ENCODE results near the gene PATJ.
"Not testable (repeated sequence)": the region's sequence is repeated elsewhere in the genome, so short reads cannot be mapped to it uniquely, and the experiment has no call there.

PATJ gene

DNA sequence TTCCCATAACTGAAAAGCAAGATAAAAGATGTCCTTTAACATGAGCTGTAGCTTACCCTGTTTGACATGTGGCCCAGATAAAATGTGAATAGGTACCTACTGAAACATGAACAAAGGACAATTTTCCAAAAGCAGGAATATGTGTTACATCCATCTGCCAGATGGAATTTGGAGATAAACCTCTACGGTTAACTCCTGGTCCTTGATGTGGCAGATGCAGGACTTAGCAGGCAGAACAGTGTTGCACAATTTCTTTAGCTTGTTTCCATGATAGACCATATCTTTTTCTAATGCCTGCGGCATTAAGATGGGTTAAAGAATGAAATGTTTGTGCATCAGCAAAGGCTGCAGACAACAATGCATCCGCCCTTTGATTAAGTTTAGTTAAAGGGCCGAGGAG lies 437.8 kb downstream of the PATJ start:
- not testable (repeated sequence) for DNase-seq (ENCODE audit: low spot score)

DNA sequence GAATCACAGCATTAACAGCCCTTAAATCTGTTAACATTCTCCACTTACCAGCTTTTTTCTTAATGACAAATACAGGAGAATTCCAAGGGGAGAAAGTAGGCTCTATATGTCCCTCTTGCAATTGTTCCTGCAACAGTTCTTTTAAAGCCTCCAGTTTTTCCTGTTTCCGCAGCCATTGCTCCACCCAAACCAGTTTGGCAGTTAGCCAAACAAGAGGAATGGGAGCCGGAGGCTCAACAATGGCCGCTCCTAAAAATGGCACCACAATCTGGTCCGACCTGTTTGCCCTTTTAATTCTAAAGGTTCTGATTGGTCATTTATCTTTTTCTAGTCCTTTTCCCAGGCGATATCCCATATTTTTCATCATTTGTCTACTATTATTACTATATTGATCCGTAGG lies 438.4 kb downstream of the PATJ start:
- DNase-seq (ENCODE audit: low spot score), result no peak

DNA sequence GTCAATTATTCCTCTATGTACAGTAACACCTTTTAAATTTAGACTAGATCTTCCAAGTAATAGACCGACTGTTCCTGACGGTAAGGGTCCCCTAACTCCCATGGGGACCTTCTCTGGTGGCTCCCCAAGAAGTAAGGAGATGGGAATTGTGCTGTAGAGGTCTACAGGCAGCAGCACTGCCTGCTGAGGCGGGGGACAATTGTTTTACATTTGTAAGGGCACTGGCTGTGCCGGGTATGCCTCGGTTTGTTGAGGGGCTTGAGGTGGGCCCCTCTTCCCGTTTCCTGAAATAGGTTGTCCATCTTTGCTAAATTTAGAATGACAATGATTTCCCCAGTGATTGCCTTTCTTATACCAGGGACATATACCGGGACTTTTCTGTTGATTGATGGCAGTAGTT lies 439.3 kb downstream of the PATJ start:
- DNase-seq (ENCODE audit: low spot score), result no peak

DNA sequence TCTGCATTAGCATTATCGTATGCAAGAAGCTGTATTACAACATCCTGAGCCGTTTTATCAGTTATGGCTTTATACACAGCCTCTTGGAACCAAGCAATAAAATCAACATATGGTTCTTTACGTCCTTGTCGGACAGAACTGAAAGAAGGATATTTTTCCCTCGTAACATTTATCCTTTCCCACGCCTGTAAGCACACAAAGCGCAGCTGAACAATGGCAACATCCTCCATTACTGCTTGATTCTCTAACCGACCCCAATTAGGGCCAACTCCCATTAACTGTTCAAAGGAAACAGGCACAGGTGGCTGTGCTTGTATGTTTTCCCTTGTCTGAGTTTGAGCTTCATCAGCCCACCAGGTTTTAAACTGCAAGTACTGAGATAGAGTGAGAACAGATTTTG lies 439.9 kb downstream of the PATJ start:
- DNase-seq (ENCODE audit: low spot score), result not testable (repeated sequence)

DNA sequence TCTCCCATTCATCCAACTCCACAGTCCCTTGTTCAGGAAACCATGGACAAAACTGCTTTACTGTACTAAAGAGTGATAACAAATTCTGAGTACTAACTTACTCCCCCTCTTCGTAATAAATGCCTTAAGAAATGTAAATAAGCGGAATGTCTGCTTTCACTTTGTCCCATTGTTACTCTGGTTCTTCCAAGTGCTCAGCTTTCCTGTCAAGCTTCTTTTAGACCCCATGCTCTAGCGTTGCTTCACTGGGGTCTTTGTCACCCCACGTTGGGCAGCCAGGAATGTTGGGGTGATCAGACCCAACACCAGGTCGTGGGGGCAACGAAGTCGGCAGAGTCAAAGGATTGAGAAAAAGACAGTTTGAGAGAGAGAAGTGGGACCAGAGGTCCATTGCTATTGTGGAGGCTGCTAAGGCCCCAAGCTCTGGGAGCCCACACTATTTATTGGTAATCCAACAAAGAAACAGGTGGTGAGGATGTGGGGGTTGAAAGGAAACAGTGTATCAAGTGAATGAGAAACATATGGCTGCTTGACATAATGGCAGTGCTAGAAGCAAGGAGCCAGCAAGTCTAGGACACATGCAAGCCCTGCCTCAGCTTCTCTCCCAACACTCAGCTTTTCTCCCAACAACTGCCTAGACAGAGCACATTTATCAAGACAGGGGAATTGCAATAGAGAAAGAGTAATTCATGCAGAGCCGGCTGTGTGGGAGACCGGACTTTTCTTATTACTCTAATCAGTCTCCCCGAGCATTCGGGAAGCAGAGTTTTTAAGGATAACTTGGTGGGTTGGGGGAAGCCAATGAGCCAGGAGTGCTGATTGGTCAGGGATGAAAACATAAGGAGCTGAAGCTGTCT lies 441.1 kb downstream of the PATJ start:
- not testable (repeated sequence) for DNase-seq (ENCODE audit: low spot score)

DNA sequence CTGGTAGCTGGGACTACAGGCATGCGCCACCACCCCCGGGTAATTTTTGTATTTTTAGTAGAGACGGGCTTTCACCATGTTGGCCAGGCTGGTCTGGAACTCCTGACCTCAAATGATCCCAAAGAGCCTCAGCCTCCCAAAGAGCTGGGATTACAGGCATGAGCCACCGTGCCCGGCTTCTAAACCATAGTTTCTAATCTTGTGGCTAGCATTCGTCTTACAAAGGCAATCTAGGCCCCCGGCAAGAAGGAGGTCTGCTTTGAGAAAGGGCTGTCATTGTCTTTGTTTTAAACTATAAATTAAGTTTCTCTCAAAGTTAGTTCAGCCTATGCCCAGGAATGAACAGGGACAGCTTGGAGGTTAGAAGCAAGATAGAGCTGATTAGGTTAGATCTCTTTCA lies 442.1 kb downstream of the PATJ start:
- DNase-seq (ENCODE audit: low spot score), result no peak

DNA sequence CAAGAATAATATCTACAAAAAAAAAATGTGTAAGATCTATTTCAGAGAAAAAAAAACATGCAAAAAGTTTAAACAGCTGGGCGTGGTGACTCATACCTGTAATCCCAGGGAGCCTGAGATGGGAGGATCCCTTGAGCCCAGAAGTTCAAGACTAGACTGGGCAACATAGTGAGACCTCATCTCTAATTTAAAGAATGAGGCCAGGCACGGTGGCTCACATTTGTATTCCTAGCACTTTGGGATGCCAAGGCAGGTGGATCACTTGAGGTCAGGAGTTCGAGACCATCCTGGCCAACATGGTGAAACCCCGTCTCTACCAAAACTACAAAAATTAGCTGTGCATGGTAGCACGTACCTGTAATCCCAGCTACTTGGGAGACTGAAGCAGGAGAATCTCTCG lies 443.0 kb downstream of the PATJ start:
- not testable (repeated sequence) for DNase-seq (ENCODE audit: low spot score)

DNA sequence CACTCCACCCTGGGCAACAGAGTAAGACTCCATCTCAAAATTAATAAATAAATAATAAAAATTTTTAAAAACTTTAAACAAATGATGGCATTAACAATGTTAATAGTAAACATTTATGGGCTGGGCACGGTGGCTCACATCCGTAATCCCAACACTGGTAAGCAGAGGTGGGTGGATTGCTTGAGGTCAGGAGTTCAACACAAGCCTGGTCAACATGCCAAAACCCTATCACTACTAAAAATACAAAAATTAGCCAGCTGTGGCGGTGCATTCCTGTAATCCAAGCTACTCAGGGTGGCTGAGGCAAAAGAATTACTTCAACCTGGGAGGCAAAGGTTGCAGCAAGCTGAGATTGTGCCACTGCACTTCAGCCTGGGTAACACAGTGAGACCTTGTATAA lies 443.4 kb downstream of the PATJ start:
- DNase-seq (ENCODE audit: low spot score), result no peak

DNA sequence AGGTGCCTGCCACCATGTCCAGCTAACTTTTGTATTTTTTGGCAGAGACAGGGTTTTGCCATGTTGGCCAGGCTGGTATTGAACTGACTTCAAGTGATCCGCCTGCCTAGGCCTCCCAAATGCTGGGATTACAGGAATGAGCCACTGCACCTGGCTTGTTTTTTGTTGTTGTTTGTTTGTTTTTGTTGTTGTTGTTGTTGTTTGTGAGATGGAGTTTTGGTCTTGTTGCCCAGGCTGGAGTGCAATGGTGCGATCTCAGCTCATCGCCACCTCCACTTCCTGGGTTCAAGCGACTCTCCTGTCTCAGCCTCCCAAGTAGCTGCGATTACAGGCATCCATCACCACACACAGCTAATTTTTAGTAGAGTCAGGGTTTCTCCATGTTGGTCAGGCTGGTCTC lies 445.3 kb downstream of the PATJ start:
- DNase-seq (ENCODE audit: low spot score), result no peak

DNA sequence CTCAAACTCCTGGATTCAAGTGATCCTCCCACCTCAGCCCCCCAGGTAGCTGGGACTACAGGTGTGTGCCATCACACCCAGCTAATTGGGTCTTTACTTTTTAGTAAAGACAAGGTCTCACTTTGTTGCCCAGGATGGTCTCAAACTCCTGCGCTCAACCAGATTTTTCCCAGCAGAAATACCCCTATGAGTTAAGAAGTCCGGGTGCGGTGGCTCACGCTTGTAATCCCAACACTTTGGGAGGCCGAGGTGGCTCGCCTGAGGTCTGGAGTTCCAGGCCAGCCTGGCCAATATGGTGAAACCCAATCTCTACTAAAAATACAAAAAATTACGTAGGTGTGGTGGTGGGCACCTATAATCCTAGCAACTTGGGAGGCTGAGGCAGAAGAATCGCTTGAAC lies 445.8 kb downstream of the PATJ start:
- no peak for DNase-seq (ENCODE audit: low spot score)

DNA sequence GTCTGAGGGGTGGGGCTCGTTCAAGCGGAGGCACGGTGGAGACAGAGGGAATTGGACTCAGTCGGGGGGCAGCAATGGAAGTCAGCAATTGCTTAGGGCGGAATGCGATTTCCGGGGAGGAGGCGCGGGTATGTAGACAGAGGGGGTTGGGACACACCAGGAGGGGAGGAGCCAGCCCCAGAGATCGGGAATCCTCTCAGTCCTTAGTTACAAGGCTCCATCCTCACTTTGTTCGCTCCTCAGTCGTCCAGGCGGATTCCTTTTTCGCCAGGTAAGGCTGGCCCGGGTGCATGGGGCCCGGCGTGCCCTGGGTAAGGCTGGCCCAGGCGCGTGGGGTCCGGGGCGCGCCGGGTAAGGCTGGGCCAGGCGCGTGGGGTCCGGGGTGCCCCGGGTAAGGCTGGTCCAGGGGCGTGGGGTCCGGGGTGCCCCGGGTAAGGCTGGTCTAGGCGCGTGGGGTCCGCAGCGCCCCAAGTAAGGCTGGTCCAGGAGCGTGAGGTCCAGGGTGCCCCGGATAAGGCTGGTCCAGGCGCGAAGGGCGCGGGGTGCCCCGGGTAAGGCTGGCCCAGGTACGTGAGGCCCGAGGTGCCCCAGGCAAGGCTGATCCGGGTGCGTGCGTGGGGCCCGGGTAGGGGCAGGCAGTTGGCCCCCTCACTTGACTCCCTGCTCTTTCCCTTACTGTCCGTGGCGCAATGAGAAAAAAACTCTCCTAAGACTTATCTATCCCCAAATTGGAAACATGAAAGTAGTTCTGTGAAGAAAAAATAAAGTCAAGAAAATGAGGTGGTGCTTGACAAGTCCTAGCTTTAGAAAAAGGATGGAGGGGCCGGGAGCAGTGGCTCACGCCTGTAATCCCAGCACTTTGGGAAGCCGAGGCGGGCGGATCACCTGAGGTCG lies 452.6 kb downstream of the PATJ start, which contains the start of gene L1TD1:
Gene L1TD1, plus strand, starts transcription at position 199 of the 894 bp plus-strand sequence. CDS start 11,780 bp downstream, outside the sequence.
- no peak for DNase-seq (ENCODE audit: low spot score)

DNA sequence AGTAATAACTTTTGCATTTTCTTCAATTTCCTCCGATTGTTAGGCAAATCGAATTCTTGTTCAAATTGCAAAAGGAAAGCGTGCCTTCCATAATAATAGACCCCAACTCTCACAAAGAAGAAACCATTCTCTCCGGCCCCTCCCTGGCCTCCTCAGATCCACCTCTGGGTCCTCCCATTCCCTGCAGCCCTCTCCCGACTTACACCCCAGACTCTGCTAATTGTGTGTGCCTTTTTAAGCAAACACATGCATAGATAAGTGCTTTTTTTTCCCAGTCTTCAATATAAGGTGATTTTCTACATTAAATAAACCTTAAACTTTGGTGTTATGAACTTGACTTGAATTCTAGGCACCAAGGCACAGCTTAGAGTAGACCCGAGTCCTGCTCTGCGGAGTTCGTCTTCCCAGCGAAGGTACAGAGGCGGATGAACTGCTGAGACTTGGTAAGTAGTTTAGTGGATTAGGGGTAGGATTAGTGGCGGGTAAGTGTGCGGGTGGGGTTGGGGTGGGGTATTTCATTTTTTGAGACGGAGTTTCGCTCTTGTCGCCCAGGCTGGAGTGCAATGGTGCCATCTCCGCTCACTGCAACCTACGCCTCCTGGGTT lies 453.9 kb downstream of the PATJ start:
- no peak for DNase-seq (ENCODE audit: low spot score)

DNA sequence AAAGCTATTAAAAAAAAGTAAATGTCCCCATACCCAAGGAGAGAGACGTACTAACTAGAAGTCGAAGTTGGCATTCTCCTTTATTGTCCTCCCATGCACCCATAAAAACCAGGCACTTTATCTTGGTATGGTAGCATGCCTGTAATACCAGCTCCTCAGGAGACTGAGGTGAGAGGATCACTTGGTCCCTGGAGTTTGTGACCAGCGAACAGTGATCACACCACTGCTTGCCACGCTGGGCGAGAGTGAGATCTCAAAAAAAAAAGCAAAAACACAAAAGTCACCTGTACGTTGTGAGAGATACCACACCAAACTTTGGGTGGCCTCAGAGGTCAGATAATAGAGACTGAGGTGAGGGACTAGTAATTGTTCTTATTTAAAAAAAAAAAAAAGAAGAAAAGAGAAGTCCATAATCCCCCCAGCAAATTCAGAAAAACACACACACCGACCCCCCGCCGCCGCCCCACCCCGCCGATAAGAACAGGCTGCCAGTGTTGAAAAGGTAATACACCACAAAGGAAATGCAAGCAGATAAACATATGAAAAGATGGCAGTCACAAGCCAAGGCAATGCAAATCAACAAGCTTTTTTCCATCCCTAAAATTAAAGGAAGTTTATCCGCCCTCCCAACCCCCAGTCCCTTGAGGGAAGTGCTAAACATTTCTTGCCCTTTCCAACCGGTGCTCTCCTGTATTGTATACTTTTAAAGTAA lies 455.9 kb downstream of the PATJ start:
- DNase-seq (ENCODE audit: low spot score), result no peak

DNA sequence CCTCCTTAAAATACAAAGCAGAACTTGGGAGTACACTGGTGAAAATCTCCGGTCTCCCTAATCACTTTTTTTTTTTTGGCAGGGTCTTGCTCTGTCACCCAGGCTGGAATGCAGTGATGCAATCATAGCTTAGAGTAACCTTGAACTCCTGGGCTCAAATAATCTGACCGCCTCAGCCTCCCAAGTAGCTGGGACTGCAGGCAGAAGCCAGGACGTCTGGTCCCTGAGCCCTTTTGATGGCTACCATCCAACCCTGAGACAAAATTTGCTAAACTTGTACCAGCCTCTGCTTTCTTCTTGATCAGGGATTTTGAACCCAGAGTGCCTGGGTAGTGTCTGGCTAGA lies 456.5 kb downstream of the PATJ start:
- DNase-seq (ENCODE audit: low spot score), result no peak

DNA sequence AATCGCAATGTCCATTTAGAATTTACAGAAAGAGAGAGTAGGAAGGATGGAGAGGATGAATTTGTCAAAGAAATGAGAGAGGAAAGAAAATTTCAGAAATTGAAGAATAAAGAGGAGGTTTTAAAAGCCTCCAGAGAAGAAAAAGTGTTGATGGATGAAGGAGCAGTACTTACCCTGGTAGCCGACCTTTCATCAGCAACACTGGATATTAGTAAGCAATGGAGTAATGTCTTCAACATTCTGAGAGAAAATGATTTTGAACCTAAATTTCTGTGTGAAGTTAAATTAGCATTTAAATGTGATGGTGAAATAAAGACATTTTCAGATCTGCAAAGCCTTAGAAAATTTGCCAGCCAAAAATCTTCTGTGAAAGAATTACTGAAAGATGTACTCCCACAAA lies 464.9 kb downstream of the PATJ start:
- DNase-seq (ENCODE audit: low spot score), result no peak

DNA sequence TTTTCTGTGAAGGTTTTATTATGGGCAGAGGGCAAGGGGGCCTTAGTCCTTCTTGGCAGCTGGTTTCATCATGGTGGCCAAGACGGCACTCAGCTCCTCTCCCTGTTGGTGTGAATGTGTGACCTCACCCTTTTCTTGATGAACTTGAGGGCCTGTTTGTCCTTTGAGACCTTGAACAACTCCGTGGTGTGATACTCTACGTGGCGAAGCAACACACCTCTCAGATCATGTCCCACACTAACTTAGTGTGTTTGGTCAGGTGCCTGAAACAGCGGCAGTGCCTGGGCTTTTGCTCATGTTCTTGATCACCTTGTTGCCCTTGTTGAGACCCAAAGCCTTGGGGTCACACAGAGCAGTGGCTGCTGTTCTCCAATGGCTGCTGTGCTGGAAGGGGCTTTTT lies 465.8 kb downstream of the PATJ start:
- no peak for DNase-seq (ENCODE audit: low spot score)

DNA sequence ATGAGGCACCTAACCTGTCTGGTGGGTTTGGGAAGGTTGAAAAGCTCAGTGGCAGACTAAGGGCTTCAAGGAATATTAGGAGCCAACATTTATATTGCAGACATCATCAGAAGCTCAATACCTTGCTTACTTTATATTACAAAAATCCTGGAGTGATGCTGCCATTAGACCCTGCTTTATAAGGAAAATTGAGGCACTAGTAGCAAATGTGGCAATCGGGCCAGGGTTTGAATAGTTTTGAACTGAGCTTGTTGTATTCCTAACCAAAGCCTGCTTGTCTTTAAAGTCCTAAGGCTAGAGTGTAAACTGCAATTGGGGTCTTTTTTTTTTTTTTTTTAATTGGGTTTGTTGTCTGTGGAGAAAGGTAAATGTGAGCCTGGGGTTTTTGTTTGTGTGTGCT lies 466.7 kb downstream of the PATJ start:
- DNase-seq (ENCODE audit: low spot score), result no peak

DNA sequence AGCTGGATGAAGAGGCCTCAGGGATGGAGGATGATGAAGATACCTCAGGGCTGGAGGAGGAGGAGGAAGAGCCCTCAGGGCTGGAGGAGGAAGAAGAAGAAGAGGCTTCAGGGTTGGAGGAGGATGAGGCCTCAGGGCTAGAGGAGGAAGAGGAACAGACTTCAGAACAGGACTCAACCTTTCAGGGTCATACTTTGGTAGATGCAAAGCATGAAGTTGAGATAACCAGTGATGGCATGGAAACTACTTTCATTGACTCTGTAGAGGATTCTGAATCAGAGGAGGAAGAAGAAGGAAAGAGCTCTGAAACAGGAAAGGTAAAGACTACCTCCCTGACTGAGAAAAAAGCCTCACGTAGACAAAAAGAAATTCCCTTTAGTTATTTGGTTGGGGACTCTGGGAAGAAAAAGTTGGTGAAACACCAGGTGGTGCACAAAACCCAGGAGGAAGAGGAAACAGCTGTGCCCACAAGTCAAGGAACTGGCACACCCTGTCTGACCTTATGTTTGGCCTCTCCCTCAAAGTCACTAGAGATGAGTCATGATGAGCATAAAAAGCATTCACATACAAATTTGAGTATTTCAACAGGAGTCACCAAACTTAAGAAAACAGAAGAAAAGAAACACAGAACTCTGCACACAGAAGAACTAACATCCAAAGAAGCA lies 467.8 kb downstream of the PATJ start:
- no peak for DNase-seq (ENCODE audit: low spot score)

DNA sequence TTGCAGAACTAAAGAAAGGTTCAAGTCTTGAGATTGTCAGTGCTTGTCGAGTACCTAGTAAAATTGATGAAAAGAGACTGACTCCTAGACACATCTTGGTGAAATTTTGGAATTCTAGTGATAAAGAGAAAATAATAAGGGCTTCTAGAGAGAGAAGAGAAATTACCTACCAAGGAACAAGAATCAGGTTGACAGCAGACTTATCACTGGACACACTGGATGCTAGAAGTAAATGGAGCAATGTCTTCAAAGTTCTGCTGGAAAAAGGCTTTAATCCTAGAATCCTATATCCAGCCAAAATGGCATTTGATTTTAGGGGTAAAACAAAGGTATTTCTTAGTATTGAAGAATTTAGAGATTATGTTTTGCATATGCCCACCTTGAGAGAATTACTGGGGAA lies 468.7 kb downstream of the PATJ start:
- DNase-seq (ENCODE audit: low spot score), result no peak

DNA sequence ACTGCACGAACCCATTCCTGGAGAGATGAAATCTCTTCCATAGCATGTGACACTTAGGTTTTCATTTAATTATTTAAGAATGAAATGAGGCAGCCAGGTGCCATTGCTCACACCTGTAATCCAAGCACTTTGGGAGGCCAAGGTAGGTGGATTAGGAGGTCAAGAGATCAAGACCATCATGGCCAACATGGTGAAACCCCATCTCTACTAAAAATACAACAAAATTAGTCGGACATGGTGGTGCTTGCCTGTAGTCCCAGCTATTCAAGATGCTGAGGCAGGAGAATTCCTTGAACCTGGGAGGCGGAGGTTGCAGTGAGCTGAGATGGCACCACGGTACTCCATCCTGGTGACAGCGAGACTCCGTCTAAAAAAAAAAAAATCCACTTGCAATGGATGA lies 470.1 kb downstream of the PATJ start:
- no peak for DNase-seq (ENCODE audit: low spot score)

DNA sequence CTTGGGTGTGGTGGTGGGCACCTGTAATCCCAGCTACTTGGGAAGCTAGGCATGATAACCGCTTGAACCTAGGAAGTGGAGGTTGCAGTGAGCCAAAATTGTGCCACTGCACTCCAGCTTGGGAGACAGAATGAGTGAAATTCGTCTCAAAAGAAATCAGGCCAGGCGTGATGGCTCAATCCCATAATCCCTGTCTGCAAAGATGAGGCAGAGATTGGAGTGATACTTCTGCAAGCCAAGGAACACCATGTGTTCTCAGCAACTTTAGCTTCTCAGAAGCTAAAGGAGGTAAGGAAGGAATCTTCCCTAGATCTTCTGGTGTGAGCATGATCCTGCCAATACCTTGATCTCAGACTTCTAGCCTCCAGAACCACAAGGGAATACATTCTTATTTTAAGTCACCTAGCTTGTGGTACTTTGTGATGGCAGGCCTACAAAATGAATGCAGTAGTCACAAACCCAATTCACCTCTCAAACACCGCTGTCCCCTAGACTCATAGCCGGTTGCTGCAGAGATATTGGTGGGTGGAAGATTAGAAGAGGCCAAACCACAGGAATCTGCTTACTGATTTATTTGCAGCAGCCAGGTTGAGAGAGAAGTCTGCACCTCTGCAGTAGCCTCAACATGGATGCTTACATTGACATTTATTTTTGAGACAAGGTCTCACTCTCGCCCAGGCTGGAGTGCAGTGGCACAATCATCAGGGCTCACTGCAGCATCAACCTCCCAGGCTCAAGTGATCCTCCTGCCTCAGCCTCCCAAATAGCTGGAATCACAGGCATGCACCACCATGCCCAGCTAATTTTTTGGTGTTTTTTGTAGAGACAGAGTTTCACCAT lies 471.0 kb downstream of the PATJ start:
- DNase-seq (ENCODE audit: low spot score), result no peak
